IMR-90 (cell line): ENCODE results near the gene FOCAD.

Source experiments
- BHLHE40 ChIP-seq: fragments of 150-350 bp; IDR thresholded peaks from 2 replicates; pipeline ENCODE4 v1.6.1; 2016; ENCODE audit warnings: mild to moderate bottlenecking, low read depth, low read length
- CEBPB ChIP-seq: IDR thresholded peaks from 2 replicates; pipeline ENCODE4 v1.6.1; 2012; ENCODE audit warnings: low read depth, low read length, improper control_type of control experiment
- CHD1 ChIP-seq: IDR thresholded peaks from 2 replicates; pipeline ENCODE4 v1.6.1; 2012; ENCODE audit warnings: low read depth, low read length, improper control_type of control experiment
- CTCF ChIP-seq: conservative IDR thresholded peaks from 2 replicates; pipeline ENCODE4 v1.5.1; 2012; ENCODE audit warnings: mild to moderate bottlenecking, low read depth, low read length, improper control_type of control experiment
- ELK1 ChIP-seq: fragments of 150-350 bp; IDR thresholded peaks from 2 replicates; pipeline ENCODE4 v1.6.1; 2016; ENCODE audit warnings: low read depth, mild to moderate bottlenecking, low read length, moderate library complexity, borderline replicate concordance
- MAZ ChIP-seq: IDR thresholded peaks from 2 replicates; pipeline ENCODE4 v1.6.1; 2012; ENCODE audit warnings: low read depth, mild to moderate bottlenecking, low read length, improper control_type of control experiment, moderate library complexity, borderline replicate concordance
- MXI1 ChIP-seq: IDR thresholded peaks from 2 replicates; pipeline ENCODE4 v1.6.1; 2012; ENCODE audit warnings: low read depth, mild to moderate bottlenecking, low read length, moderate library complexity, borderline replicate concordance
- NFE2L2 ChIP-seq: fragments of 150-350 bp; IDR thresholded peaks from 2 replicates; pipeline ENCODE4 v1.6.1; 2016; ENCODE audit warnings: low read depth, mild to moderate bottlenecking, low read length
- POLR2A ChIP-seq: IDR thresholded peaks from 2 replicates; pipeline ENCODE4 v1.6.1; 2012; ENCODE audit warnings: mild to moderate bottlenecking, low read depth, low read length
- RAD21 ChIP-seq: IDR thresholded peaks from 2 replicates; pipeline ENCODE4 v1.6.1; 2012; ENCODE audit warnings: low read length, improper control_type of control experiment
- RFX5 ChIP-seq: IDR thresholded peaks from 2 replicates; pipeline ENCODE4 v1.8.0; 2012; ENCODE audit warnings: low read depth, mild to moderate bottlenecking, low read length, moderate library complexity
- SMC3 ChIP-seq: fragments of 150-350 bp; IDR thresholded peaks from 2 replicates; pipeline ENCODE4 v1.6.1; 2016; ENCODE audit warnings: low read depth, mild to moderate bottlenecking, antibody characterized with exemption, low read length, moderate library complexity

GRCh38 chr9:20650750-20651299 is 33.2 kb upstream of the FOCAD start:
- TF ChIP-seq CTCF = no peak
- TF ChIP-seq BHLHE40 = no peak
- TF ChIP-seq MXI1 = no peak
- TF ChIP-seq CEBPB = no peak
- TF ChIP-seq POLR2A = no peak
- TF ChIP-seq RAD21 = no peak
- TF ChIP-seq ELK1 = no peak
- TF ChIP-seq MAZ = no peak
- no peak for TF ChIP-seq CHD1
- no peak for TF ChIP-seq NFE2L2
- TF ChIP-seq SMC3 = no peak
- TF ChIP-seq RFX5 = no peak
